HS-27A (cell line): ENCODE results near the gene PPP2R3C.
"Not testable (repeated sequence)": the region's sequence is repeated elsewhere in the genome, so short reads cannot be mapped to it uniquely, and the experiment has no call there.

ENCODE experiments used
- DNase-seq: peaks from one replicate; pipeline ENCODE4 v3.0.0-alpha.2; 2012; ENCODE audit warnings: low read depth, missing footprints

Gene PPP2R3C

GRCh38 chr14:35052637-35053036 lies 69.2 kb downstream of the PPP2R3C start:
- no peak for DNase-seq

GRCh38 chr14:35051796-35052195 lies 70.0 kb downstream of the PPP2R3C start:
- no peak for DNase-seq

- no peak for DNase-seq
Observed at GRCh38 chr14:35050652-35051051, 71.1 kb downstream of the PPP2R3C start.

- no peak for DNase-seq
Observed at GRCh38 chr14:35047976-35048513, 73.7 kb downstream of the PPP2R3C start.

- peak; percentile 38 for DNase-seq
Observed at GRCh38 chr14:35046751-35047536, 74.8 kb downstream of the PPP2R3C start.

- DNase-seq, result peak; percentile 87
Observed at GRCh38 chr14:35046048-35046750, 75.6 kb downstream of the PPP2R3C start, which contains the start of gene FAM177A1. TSS of gene FAM177A1 (plus strand) at chr14:35046272. CDS start at chr14:35046464, 192 bp downstream.

- DNase-seq, result no peak
Observed at GRCh38 chr14:35045798-35046047, 76.1 kb downstream of the PPP2R3C start.

- no peak for DNase-seq
Observed at GRCh38 chr14:35044939-35045797, 76.6 kb downstream of the PPP2R3C start.

GRCh38 chr14:35043046-35043445 lies 78.7 kb downstream of the PPP2R3C start:
- DNase-seq, result no peak

GRCh38 chr14:35042632-35043031 lies 79.2 kb downstream of the PPP2R3C start:
- no peak for DNase-seq

GRCh38 chr14:35038312-35038711 lies 83.5 kb downstream of the PPP2R3C start:
- DNase-seq, result not testable (repeated sequence)
